Effector memory CD8-positive, alpha-beta T cell (primary cell): ENCODE data around the gene LAMA5.

ENCODE experiments used
- ATAC-seq: fragments of 150-1000 bp; cut with Tn5 transposase; replicated peaks from 2 replicates; pipeline ENCODE4 v1.10.0; 2021; ENCODE audit warnings: mild to moderate bottlenecking, moderate library complexity
- DNase-seq, 3 experiments: peaks; one replicate each; pipeline ENCODE4 v3.0.0; 2021
- H3K27ac Mint-ChIP-seq, 2 donors: one replicate each; pipeline ENCODE4 v1.8.0; 2022; ENCODE audit warnings: mild to moderate bottlenecking in 2 of 2, mixed read lengths in 2 of 2, moderate library complexity in 2 of 2
- H3K27me3 Mint-ChIP-seq, 2 donors: one replicate each; pipeline ENCODE4 v1.8.0; 2022; ENCODE audit warnings: mixed read lengths in 2 of 2
- H3K36me3 Mint-ChIP-seq: one replicate; pipeline ENCODE4 v1.8.0; 2022; ENCODE audit warnings: mild to moderate bottlenecking, moderate library complexity, mixed read lengths; ENCODE audit not compliant: insufficient read depth
- H3K4me1 Mint-ChIP-seq, 2 donors: one replicate each; pipeline ENCODE4 v1.8.0; 2022; ENCODE audit warnings: low read depth in 2 of 2, mixed read lengths in 2 of 2
- H3K4me3 Mint-ChIP-seq, 2 donors: one replicate each; pipeline ENCODE4 v1.8.0; 2022; ENCODE audit warnings: mild to moderate bottlenecking in 2 of 2, mixed read lengths in 2 of 2, moderate library complexity in 2 of 2
- H3K9me3 Mint-ChIP-seq, 2 donors: one replicate each; pipeline ENCODE4 v1.8.0; 2022; ENCODE audit warnings: mixed read lengths in 2 of 2

The LAMA5 gene

DNA sequence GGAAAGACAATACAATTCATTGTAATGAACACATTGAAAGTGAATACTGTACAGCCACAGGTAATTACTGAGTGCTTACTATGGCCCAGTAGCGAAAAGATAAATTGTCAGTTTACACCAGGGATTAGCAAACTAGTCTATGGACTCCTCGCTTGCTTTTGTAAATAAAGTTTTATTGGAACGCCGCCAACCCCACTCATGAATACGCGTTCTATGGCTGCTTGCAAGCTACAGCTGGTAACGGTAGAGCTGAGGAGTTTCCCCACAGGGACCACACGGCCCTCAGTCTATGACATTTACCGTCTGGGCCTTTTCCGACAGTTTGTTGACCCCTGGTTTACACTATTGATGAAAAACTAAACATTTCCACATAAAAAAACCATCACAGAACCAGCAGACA is 24.2 kb downstream of the LAMA5 start:
- H3K36me3 Mint-ChIP-seq, result peaks cover 6% of the 10 kb centered on the region
- H3K4me1 Mint-ChIP-seq, result peaks cover 0 to 1% of the 10 kb centered on the region in 2 donors
- ATAC-seq, result no peak
- H3K27me3 Mint-ChIP-seq, result peaks cover 0 to 17% of the 10 kb centered on the region in 2 donors
- no peaks in the 10 kb centered on the region for H3K9me3 Mint-ChIP-seq
- no peak overlapping the region for H3K27ac Mint-ChIP-seq
- no peak for DNase-seq
- H3K4me3 Mint-ChIP-seq, result no peak overlapping the region

DNA sequence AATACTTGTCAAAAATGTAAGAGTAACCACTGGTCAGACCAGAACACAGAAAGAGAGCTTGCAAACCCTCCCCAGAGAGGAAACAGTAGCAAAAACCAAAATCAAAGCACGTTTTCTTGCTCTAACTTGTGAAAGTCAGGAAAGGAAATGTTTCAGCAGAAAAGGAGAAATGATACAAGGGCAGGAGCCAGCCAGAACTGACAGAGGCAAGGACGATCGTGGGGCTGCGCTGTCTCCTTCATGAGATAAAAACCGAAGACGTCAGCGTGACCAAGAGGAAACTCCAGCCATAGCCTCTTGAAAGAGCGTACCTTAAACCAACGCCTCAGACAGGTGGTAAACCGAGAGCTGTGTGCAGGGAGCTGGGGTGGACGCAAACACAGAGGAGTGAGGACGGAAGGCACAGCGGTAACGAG is 27.5 kb downstream of the LAMA5 start:
- H3K4me1 Mint-ChIP-seq, result peaks cover 0 to 10% of the 10 kb centered on the region in 2 donors
- H3K27me3 Mint-ChIP-seq, result peaks cover 13 to 27% of the 10 kb centered on the region in 2 donors
- no peaks in the 10 kb centered on the region for H3K9me3 Mint-ChIP-seq
- peaks cover 11% of the 10 kb centered on the region for H3K36me3 Mint-ChIP-seq
- ATAC-seq (no peak), DNase-seq (no peak)
- H3K27ac Mint-ChIP-seq, result no peak overlapping the region
- H3K4me3 Mint-ChIP-seq, result peak overlapping the region in 1 of 2 donors; percentile 7

DNA sequence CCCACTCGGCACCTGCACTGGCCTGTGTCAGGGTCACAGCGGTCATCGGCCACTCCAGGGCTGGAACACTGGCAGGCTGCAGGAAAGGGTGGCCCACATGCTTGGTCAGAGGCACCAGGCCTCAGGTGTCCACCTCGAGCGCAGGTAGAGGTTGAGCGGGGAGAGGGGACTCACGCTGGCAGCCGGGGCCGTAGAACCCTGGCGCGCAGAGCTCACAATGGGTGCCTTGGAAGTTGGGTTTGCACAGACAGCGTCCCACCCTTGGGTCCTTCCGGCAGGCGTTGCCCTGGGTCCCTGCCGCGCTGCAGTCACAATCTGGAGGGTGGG is 28.9 kb downstream of the LAMA5 start:
- peaks cover 13 to 26% of the 10 kb centered on the region in 2 donors for H3K27me3 Mint-ChIP-seq

DNA sequence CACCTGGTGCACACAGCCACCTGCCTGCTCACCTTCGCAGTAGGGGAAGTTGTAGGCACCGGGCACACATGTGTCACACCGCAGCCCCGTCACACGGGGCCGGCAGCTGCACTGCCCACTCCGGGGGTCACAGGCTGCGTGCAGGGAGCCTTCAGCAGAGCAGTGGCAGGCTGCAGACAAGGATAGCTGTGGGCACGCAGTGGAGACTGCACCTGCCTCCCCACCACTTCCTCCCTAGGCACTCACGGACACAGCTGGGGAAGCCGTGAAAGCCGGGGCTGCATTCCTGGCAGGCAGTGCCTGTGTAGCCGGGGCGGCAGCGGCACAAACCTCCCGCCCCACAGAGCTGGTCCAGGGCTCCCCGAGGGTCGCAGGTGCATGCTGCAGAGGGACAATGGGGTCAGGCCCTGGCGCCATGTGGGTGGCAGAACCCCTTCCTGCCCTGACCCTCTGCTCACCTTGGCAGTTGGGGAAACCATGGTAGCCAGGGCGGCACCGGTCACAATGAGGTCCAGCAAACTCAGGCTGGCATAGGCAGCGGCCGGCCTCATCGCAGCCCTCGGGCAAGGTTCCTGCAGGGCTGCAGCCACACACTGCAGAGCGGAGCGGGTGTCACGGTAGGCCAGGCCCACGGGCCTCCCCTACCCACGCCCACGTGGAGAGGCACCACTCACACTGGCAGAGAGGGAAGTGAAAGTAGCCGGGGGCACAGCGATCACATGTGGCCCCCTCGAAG is 29.4 kb downstream of the LAMA5 start:
- H3K4me3 Mint-ChIP-seq, result no peak overlapping the region
- peaks cover 11% of the 10 kb centered on the region for H3K36me3 Mint-ChIP-seq
- DNase-seq, result no peak
- peak; percentile 55 for ATAC-seq
- H3K9me3 Mint-ChIP-seq, result no peaks in the 10 kb centered on the region
- no peak overlapping the region for H3K27ac Mint-ChIP-seq
- H3K4me1 Mint-ChIP-seq, result peaks cover 0 to 10% of the 10 kb centered on the region in 2 donors
- peaks cover 13 to 22% of the 10 kb centered on the region in 2 donors for H3K27me3 Mint-ChIP-seq

More for the DNA sequence above, 28.9 kb downstream of the LAMA5 start:
- peaks cover 0 to 10% of the 10 kb centered on the region in 2 donors for H3K4me1 Mint-ChIP-seq
- DNase-seq, result no peak
- no peaks in the 10 kb centered on the region for H3K9me3 Mint-ChIP-seq
- no peak overlapping the region for H3K27ac Mint-ChIP-seq
- no peak for ATAC-seq
- no peak overlapping the region for H3K4me3 Mint-ChIP-seq
- peaks cover 11% of the 10 kb centered on the region for H3K36me3 Mint-ChIP-seq

DNA sequence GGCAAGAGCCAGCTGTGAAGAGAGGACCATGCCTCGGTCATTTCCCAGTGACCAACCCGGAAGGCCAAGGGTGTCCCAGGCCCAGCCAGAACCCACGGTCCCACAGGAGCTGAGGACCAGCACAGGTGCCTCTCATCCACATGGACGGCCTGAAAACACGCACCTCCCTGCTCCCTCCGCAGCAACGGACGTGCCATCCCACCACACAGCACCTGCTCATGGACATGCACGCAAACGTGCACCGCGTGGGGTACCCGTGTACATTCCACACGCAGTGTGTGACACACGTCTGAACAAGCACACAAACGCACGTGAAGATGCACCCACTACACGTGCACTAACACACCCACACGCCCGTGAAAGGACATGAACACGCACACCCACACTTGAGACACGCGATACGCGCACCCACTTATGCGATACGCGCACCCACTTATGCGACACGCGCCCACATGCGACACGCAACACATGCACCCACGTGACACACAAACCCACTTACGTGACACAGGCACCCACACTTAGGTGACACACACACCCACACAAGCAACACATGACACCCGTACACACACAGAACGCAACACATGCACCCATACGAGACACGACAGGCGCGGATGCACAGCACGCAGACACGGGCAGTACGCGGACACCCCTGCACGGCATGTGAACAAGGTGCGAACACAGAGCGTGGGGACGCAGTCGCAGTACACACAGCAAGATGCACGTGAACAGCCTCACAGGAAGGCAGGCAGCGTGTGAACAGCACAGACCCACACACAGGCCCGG is 30.1 kb downstream of the LAMA5 start:
- H3K36me3 Mint-ChIP-seq, result peaks cover 11% of the 10 kb centered on the region
- H3K9me3 Mint-ChIP-seq, result no peaks in the 10 kb centered on the region
- ATAC-seq (no peak), DNase-seq (no peak)
- H3K4me1 Mint-ChIP-seq, result peaks cover 0 to 10% of the 10 kb centered on the region in 2 donors
- no peak overlapping the region for H3K27ac Mint-ChIP-seq
- peaks cover 13 to 22% of the 10 kb centered on the region in 2 donors for H3K27me3 Mint-ChIP-seq
- no peak overlapping the region for H3K4me3 Mint-ChIP-seq

DNA sequence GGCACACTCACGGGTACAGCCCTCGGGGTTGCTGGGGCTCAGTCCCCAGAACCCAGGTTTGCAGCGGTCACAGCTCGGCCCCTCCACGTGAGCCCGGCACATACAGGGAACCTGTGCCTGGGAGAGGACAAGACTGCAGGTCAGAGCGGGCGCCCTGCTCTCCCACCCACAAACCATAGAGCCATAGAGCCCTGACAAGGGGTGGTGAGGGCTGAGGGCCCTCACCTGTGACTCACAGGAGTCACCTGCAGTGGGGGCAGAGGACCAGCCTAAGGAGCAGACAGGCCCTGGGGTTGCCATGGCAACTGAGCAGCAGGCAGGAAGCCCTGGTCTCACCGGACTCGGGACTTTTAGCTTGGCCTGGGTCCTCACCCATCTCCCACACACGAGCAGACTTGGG is 30.8 kb downstream of the LAMA5 start:
- Mint-ChIP-seq H3K4me3 (no peak overlapping the region), H3K4me1 (peaks cover 0 to 10% of the 10 kb centered on the region in 2 donors), H3K9me3 (no peaks in the 10 kb centered on the region), H3K27me3 (peaks cover 13 to 22% of the 10 kb centered on the region in 2 donors), H3K36me3 (peaks cover 11% of the 10 kb centered on the region), H3K27ac (no peak overlapping the region)
- ATAC-seq (no peak), DNase-seq (no peak)

DNA sequence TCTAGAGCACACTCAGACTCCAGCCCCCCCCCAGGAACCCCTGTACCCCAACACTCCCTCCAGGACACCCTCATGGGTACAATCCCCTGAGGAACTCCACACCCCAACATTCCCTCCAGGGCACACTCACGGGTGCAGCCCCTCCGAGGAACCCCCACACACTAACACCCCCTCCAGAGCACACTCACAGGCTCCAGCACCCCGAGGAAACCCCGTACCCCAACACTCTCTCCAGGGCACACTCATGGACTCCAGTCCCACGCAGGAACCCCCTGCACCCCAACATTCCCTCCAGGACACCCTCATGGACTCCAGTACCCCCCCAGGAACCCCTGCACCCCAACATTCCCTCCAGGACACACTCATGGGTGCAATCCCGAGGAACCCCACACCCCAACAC is 31.6 kb downstream of the LAMA5 start:
- no peak for ATAC-seq
- Mint-ChIP-seq H3K27ac (no peak overlapping the region), H3K27me3 (peaks cover 13 to 22% of the 10 kb centered on the region in 2 donors), H3K4me1 (peaks cover 0 to 10% of the 10 kb centered on the region in 2 donors), H3K36me3 (peaks cover 11% of the 10 kb centered on the region), H3K4me3 (no peak overlapping the region), H3K9me3 (no peaks in the 10 kb centered on the region)
- no peak for DNase-seq

DNA sequence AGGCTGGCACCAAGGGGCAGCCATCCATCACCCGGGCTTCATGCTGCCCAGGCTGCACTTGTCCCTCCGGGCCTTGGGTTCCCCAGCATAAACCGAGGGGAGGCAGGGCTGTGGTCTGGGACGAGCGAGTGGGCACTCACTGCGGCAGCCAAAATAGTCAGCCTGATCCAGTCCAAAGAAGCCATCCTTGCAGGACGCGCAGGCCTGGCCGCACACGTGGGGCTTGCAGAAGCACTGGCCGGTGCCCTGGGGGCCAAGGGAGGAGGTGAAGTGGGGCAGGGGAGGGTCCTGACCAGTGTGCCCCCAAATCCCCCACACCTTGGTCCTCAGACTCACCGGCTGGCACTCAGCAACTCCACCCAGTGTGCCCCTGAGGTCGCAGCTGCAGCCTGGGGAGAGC is 32.2 kb downstream of the LAMA5 start:
- Mint-ChIP-seq H3K9me3 (no peaks in the 10 kb centered on the region), H3K36me3 (peaks cover 6% of the 10 kb centered on the region), H3K27me3 (peaks cover 13 to 17% of the 10 kb centered on the region in 2 donors), H3K4me1 (peaks cover 0 to 10% of the 10 kb centered on the region in 2 donors), H3K27ac (no peak overlapping the region), H3K4me3 (no peak overlapping the region)
- ATAC-seq (no peak), DNase-seq (no peak)

DNA sequence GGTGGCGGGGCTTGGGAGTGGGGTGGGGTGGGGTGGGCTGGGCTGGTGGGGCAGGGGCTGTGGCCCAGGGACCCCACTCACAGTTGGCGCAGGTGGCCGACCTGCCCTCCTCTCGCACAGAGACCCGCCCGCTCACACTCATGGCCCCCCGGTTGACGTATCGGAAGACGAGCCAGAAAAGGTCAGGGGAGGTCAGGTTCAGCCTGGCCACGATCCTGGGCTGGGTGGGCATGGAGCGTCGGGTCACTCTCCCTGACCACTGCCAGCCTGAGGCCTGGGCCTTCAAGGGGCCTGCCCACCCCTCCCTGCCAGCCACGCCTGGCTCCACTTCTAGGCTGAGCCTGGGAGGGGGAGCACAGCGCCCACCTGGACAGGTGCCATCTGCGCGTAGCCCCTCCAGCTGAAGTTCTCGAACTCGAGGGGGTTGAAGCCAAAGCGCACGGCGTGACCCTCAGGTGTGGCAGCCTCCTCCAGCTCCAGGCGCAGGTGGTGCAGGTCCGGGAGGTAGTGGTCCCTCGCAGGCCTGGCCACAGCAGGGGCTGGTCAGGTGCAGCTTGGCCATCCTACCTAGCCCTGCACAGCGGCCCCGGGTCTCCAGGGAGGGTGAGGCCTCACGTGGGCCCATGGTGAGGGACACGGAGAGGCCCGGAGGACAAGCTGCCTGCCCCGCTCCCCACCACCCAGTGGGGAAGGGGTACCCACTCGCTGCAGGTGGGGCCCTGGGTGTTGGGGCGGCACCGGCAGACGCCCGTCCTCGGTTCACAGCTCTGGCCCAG is 33.1 kb downstream of the LAMA5 start:
- Mint-ChIP-seq H3K27me3 (peaks cover 11 to 13% of the 10 kb centered on the region in 2 donors), H3K27ac (no peak overlapping the region), H3K4me3 (no peak overlapping the region), H3K36me3 (peaks cover 5% of the 10 kb centered on the region), H3K9me3 (no peaks in the 10 kb centered on the region), H3K4me1 (peaks cover 0 to 10% of the 10 kb centered on the region in 2 donors)
- DNase-seq, result no peak
- no peak for ATAC-seq

DNA sequence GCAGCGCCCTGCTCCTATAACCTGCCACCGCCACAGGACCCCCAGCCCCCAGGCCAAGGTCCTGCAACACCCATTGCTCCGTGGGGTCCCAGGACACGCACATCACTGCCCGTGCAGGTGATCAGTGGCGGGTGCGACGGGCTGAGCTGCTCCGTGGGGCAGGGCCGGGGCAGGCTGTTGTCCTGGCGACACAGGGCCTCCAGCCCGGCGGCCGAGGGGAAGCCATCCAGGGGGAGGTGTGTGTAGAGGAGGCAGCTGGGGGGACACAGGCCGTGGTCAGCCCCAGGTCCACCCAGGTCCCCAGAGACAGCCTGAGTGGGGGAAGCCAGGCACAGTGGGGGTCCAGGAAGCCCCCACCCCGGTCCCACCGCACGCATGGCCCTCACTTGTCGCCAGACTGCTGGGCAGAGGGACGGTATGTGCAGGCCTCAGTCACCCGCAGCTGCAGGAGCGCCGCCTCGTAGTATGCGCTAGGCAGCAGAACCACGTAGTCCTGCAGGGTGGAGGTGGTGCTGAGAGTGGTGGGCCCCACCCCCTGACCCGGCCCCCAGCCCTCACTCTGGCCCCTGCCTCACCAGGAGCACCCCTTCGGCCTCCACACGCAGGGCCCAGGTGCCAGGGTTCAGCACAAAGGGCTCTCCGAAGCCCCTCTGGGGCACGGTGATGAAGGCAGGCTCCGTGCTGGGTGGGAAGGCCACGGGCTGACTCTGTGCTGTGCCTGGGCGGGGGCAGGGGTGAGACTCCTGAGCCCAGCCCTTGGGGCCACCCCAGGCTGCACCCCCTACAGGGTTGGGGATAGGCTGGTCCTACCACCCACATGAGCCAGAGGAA is 33.9 kb downstream of the LAMA5 start:
- Mint-ChIP-seq H3K27ac (no peak overlapping the region), H3K4me3 (no peak overlapping the region)
- no peak for ATAC-seq

DNA sequence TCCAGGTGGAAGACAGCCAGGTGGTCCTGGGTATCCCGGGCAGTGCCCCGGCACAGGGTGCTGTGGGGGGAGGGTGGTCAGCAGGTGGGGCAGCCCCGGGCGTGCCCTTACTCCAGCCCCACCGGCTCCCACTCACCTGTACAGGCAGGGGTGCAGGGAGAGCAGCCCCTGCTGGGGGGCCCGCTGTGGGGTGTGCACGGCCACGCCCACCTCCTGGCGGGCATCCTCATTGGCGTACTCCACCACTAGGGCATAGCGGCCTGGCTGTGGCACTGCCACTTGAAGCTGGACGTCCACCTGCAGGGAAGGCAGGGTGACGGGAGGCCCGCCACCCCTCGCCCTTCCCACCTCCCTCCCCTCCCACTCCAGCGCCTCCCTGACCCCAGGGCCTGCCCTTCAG is 34.7 kb downstream of the LAMA5 start:
- H3K9me3 Mint-ChIP-seq, result no peaks in the 10 kb centered on the region
- peaks cover 0 to 7% of the 10 kb centered on the region in 2 donors for H3K4me1 Mint-ChIP-seq
- peaks cover 11 to 13% of the 10 kb centered on the region in 2 donors for H3K27me3 Mint-ChIP-seq
- no peak for DNase-seq
- peaks cover 5% of the 10 kb centered on the region for H3K36me3 Mint-ChIP-seq
- no peak overlapping the region for H3K4me3 Mint-ChIP-seq
- ATAC-seq, result no peak
- H3K27ac Mint-ChIP-seq, result no peak overlapping the region

More for the DNA sequence above, 33.9 kb downstream of the LAMA5 start:
- DNase-seq, result no peak
- Mint-ChIP-seq H3K36me3 (peaks cover 5% of the 10 kb centered on the region), H3K9me3 (no peaks in the 10 kb centered on the region), H3K27me3 (peaks cover 11 to 13% of the 10 kb centered on the region in 2 donors), H3K4me1 (peaks cover 0 to 10% of the 10 kb centered on the region in 2 donors)

DNA sequence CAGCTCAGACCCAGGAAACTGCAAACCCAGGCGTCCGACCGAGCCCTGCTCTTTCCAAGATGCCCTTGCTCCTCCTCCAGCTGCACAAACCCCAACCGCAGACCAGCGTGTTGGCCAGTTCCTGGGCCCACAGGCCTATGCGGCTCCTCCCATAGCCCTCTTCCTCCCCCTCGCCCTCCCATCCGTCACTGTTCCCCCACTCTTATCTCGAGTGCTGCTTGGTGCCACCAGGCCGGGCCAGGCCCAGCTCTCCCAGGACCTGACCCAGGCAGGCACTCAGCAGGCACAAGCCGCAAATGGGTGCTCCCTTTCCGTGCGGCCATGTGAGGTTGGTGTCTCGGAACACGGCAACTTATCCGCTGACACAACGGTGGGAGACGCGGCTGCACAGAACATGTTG is 35.8 kb downstream of the LAMA5 start:
- no peak for ATAC-seq
- no peak overlapping the region for H3K27ac Mint-ChIP-seq

More for the DNA sequence above, 35.8 kb downstream of the LAMA5 start:
- peaks cover 0 to 1% of the 10 kb centered on the region in 2 donors for H3K4me1 Mint-ChIP-seq
- H3K4me3 Mint-ChIP-seq, result no peak overlapping the region
- no peak for DNase-seq
- no peaks in the 10 kb centered on the region for H3K9me3 Mint-ChIP-seq
- H3K27me3 Mint-ChIP-seq, result peaks cover 8 to 10% of the 10 kb centered on the region in 2 donors
- peaks cover 4% of the 10 kb centered on the region for H3K36me3 Mint-ChIP-seq
